Right renal pelvis (tissue), 4 donors: ENCODE results near the gene EPHB4. TPM values are rescaled to one million over a fixed set of nuclear protein-coding genes. Genes with fewer than 3 reads are reported as not detected.
A peak's percentile ranks its signal among the peaks of the same experiment; 100 is the strongest.
"Not testable (repeated sequence)": the region's sequence is repeated elsewhere in the genome, so short reads cannot be mapped to it uniquely, and the experiment has no call there.

Experiments used
- DNase-seq, 4 donors: peaks; one replicate each; pipeline ENCODE4 v3.0.0-alpha.2; 2013; ENCODE audit warnings: low read depth in 4 of 4, low spot score in 3 of 4, missing footprints in 1 of 4
- polyA plus RNA-seq, 4 donors: library from polyadenylated mRNA; unstranded; fragments of 120-200 nt; gene quantifications; one replicate each; pipeline ENCODE4 v1.2.1, GENCODE V29; 2013; ENCODE audit not compliant: insufficient read length in 4 of 4

The EPHB4 gene
- polyA plus RNA-seq, 4 donors: 86.1 to 96.3 (median 89.4) TPM

GRCh38 chr7:100854899-100855298 is 27.6 kb upstream of the EPHB4 start:
- not testable (repeated sequence) for DNase-seq

- DNase-seq: no peak
These were observed 27.0 kb upstream of the EPHB4 start for GRCh38 chr7:100854146-100854895.

- peak in 1 of 4 donors; percentile 77 for DNase-seq
These were observed 24.9 kb upstream of the EPHB4 start, which contains the start of gene SLC12A9 for GRCh38 chr7:100852048-100852872. Gene SLC12A9, plus strand, starts transcription at chr7:100852713. Its CDS starts 1,485 bp downstream, at chr7:100854198.

- no peak for DNase-seq
These were observed 20.0 kb upstream of the EPHB4 start for GRCh38 chr7:100847360-100847759.

GRCh38 chr7:100840470-100841100 is 13.3 kb upstream of the EPHB4 start:
- no peak for DNase-seq

- no peak for DNase-seq
These were observed 12.0 kb upstream of the EPHB4 start for GRCh38 chr7:100839361-100839760.

GRCh38 chr7:100837099-100837836 is 9.9 kb upstream of the EPHB4 start:
- DNase-seq: peak in 3 of 4 donors; percentile 82 to 84 (median 83)

- no peak for DNase-seq
These were observed 9.4 kb upstream of the EPHB4 start for GRCh38 chr7:100836812-100837098.

- DNase-seq: peak in 2 of 4 donors; percentile 51 to 68
These were observed 8.8 kb upstream of the EPHB4 start for GRCh38 chr7:100835903-100836811.

- no peak for DNase-seq
These were observed 4.9 kb upstream of the EPHB4 start for GRCh38 chr7:100832281-100832633.

- no peak for DNase-seq
These were observed 3.1 kb upstream of the EPHB4 start for GRCh38 chr7:100830396-100830795.

GRCh38 chr7:100829150-100829716 is 1.9 kb upstream of the EPHB4 start:
- DNase-seq: peak in 1 of 4 donors; percentile 38

GRCh38 chr7:100826514-100827329 is 601 bp downstream of the EPHB4 start:
- DNase-seq: no peak

- DNase-seq: no peak
These were observed 1.4 kb downstream of the EPHB4 start for GRCh38 chr7:100825751-100826513.

GRCh38 chr7:100825215-100825671 is 2.1 kb downstream of the EPHB4 start:
- DNase-seq: no peak

- DNase-seq: no peak
These were observed 2.7 kb downstream of the EPHB4 start for GRCh38 chr7:100824499-100825214.

- no peak for DNase-seq
These were observed 3.8 kb downstream of the EPHB4 start for GRCh38 chr7:100823534-100823933.
